ENCODE measurements around the gene SLC66A3. TPM values are rescaled to one million over a fixed set of nuclear protein-coding genes. Genes with fewer than 3 reads are reported as not detected.

Gene SLC66A3
- polyA plus RNA-seq (2013) = 21.0 TPM

- 3% methylated on average over 61 of the region's 71 CpGs for WGBS (ENCODE audit: insufficient coverage)
- CTCF ChIA-PET = interaction anchor here (1.1 to 3.6 kb wide), 4 partner anchors 11 to 291 kb away, joined by 3 to 13 read pairs (median 4); a partner anchor contains a TSS
- Histone ChIP-seq H3K36me3 (ENCODE audit: control insufficient read depth in 4 of 4, insufficient read depth in 4 of 4, low read length in 3 of 4) (peaks cover 0 to 3% (median 0%) of the 10 kb centered on the region in 4 experiments), H3K4me1 (ENCODE audit: control extremely low read depth in 1 of 4, control insufficient read depth in 4 of 4, insufficient read depth in 4 of 4, low read length in 3 of 4) (peaks cover 0 to 17% (median 12%) of the 10 kb centered on the region in 4 experiments), H3K9me3 (ENCODE audit: control extremely low read depth in 1 of 5, control insufficient read depth in 4 of 5, insufficient read depth in 2 of 5, low read depth in 1 of 5, low read length in 4 of 5) (no peaks in the 10 kb centered on the region), H3K4me3 (ENCODE audit: control insufficient read depth in 1 of 7, extremely low read depth in 1 of 7, insufficient read depth in 4 of 7, low read depth in 2 of 7, low read length in 6 of 7) (peak within 1 kb of the TSS; percentile 53 to 79 (median 74)), H3K27me3 (replicated peaks in 2 of 5; ENCODE audit: control insufficient read depth in 4 of 5, insufficient read depth in 5 of 5, low read length in 4 of 5) (no peaks in the 10 kb centered on the region), H3K27ac (ENCODE audit: insufficient read depth in 1 of 2, low read depth in 1 of 2, low read length in 2 of 2, poor library complexity in 1 of 2, severe bottlenecking in 2 of 2) (peak within 1 kb of the TSS in 1 of 2 experiments; percentile 61)
- DNase-seq = peak; percentile 84 to 93 (median 92)
- POLR2A ChIA-PET = no interaction called here
These were observed at the start of gene SLC66A3 for GRCh38 chr2:11155381-11156035. Gene SLC66A3 (plus strand): TSS chr2:11155467. CDS start chr2:11155547, 80 bp downstream.

- Histone ChIP-seq H3K4me3 (ENCODE audit: control insufficient read depth in 1 of 7, extremely low read depth in 1 of 7, insufficient read depth in 4 of 7, low read depth in 2 of 7, low read length in 6 of 7) (no peak overlapping the region), H3K27ac (ENCODE audit: insufficient read depth in 1 of 2, low read depth in 1 of 2, low read length in 2 of 2, poor library complexity in 1 of 2, severe bottlenecking in 2 of 2) (no peak overlapping the region), H3K36me3 (ENCODE audit: control insufficient read depth in 4 of 4, insufficient read depth in 4 of 4, low read length in 3 of 4) (no peaks in the 10 kb centered on the region), H3K9me3 (ENCODE audit: control extremely low read depth in 1 of 5, control insufficient read depth in 4 of 5, insufficient read depth in 2 of 5, low read depth in 1 of 5, low read length in 4 of 5) (peaks cover 0 to 9% (median 4%) of the 10 kb centered on the region in 5 experiments), H3K27me3 (replicated peaks in 2 of 5; ENCODE audit: control insufficient read depth in 4 of 5, insufficient read depth in 5 of 5, low read length in 4 of 5) (no peaks in the 10 kb centered on the region), H3K4me1 (ENCODE audit: control extremely low read depth in 1 of 4, control insufficient read depth in 4 of 4, insufficient read depth in 4 of 4, low read length in 3 of 4) (no peaks in the 10 kb centered on the region)
- no CpG with 5 or more reads among the region's 2 CpGs for WGBS (ENCODE audit: insufficient coverage)
- no peak for DNase-seq
- ChIA-PET CTCF (no interaction called here), POLR2A (no interaction called here)
These were observed 46.3 kb upstream of the SLC66A3 start for GRCh38 chr2:11109002-11109401.

GRCh38 chr2:11112870-11113428, 42.3 kb upstream of the SLC66A3 start:
- CTCF ChIA-PET = no interaction called here
- no peak for DNase-seq
- peaks cover 0 to 9% (median 4%) of the 10 kb centered on the region in 5 experiments for H3K9me3 ChIP-seq (ENCODE audit: control extremely low read depth in 1 of 5, control insufficient read depth in 4 of 5, insufficient read depth in 2 of 5, low read depth in 1 of 5, low read length in 4 of 5)
- no peaks in the 10 kb centered on the region for H3K4me1 ChIP-seq (ENCODE audit: control extremely low read depth in 1 of 4, control insufficient read depth in 4 of 4, insufficient read depth in 4 of 4, low read length in 3 of 4)
- no peak overlapping the region for H3K4me3 ChIP-seq (ENCODE audit: control insufficient read depth in 1 of 7, extremely low read depth in 1 of 7, insufficient read depth in 4 of 7, low read depth in 2 of 7, low read length in 6 of 7)
- H3K36me3 ChIP-seq (ENCODE audit: control insufficient read depth in 4 of 4, insufficient read depth in 4 of 4, low read length in 3 of 4) = no peaks in the 10 kb centered on the region
- POLR2A ChIA-PET = no interaction called here
- no peaks in the 10 kb centered on the region for H3K27me3 ChIP-seq (replicated peaks in 2 of 5; ENCODE audit: control insufficient read depth in 4 of 5, insufficient read depth in 5 of 5, low read length in 4 of 5)
- H3K27ac ChIP-seq (ENCODE audit: insufficient read depth in 1 of 2, low read depth in 1 of 2, low read length in 2 of 2, poor library complexity in 1 of 2, severe bottlenecking in 2 of 2) = no peak overlapping the region
- WGBS (ENCODE audit: insufficient coverage) = 100% methylated on average over 6 of the region's 9 CpGs

GRCh38 chr2:11117776-11118175, 37.5 kb upstream of the SLC66A3 start:
- no peaks in the 10 kb centered on the region for H3K36me3 ChIP-seq (ENCODE audit: control insufficient read depth in 4 of 4, insufficient read depth in 4 of 4, low read length in 3 of 4)
- H3K27ac ChIP-seq (ENCODE audit: insufficient read depth in 1 of 2, low read depth in 1 of 2, low read length in 2 of 2, poor library complexity in 1 of 2, severe bottlenecking in 2 of 2) = no peak overlapping the region
- H3K4me1 ChIP-seq (ENCODE audit: control extremely low read depth in 1 of 4, control insufficient read depth in 4 of 4, insufficient read depth in 4 of 4, low read length in 3 of 4) = no peaks in the 10 kb centered on the region
- no peaks in the 10 kb centered on the region for H3K27me3 ChIP-seq (replicated peaks in 2 of 5; ENCODE audit: control insufficient read depth in 4 of 5, insufficient read depth in 5 of 5, low read length in 4 of 5)
- CTCF ChIA-PET = no interaction called here
- DNase-seq = no peak
- 94% methylated on average over 3 of the region's 6 CpGs for WGBS (ENCODE audit: insufficient coverage)
- POLR2A ChIA-PET = interaction anchor here (0.6 kb wide), 1 partner anchor 130 kb away, joined by 7 read pairs; no protein-coding TSS in a partner anchor
- peaks cover 0 to 4% (median 2%) of the 10 kb centered on the region in 5 experiments for H3K9me3 ChIP-seq (ENCODE audit: control extremely low read depth in 1 of 5, control insufficient read depth in 4 of 5, insufficient read depth in 2 of 5, low read depth in 1 of 5, low read length in 4 of 5)
- no peak overlapping the region for H3K4me3 ChIP-seq (ENCODE audit: control insufficient read depth in 1 of 7, extremely low read depth in 1 of 7, insufficient read depth in 4 of 7, low read depth in 2 of 7, low read length in 6 of 7)

- no peaks in the 10 kb centered on the region for H3K36me3 ChIP-seq (ENCODE audit: control insufficient read depth in 4 of 4, insufficient read depth in 4 of 4, low read length in 3 of 4)
- no peaks in the 10 kb centered on the region for H3K4me1 ChIP-seq (ENCODE audit: control extremely low read depth in 1 of 4, control insufficient read depth in 4 of 4, insufficient read depth in 4 of 4, low read length in 3 of 4)
- H3K27ac ChIP-seq (ENCODE audit: insufficient read depth in 1 of 2, low read depth in 1 of 2, low read length in 2 of 2, poor library complexity in 1 of 2, severe bottlenecking in 2 of 2) = no peak overlapping the region
- DNase-seq = no peak
- WGBS (ENCODE audit: insufficient coverage) = 91% methylated on average over 3 of the region's 3 CpGs
- POLR2A ChIA-PET = no interaction called here
- no peaks in the 10 kb centered on the region for H3K27me3 ChIP-seq (replicated peaks in 2 of 5; ENCODE audit: control insufficient read depth in 4 of 5, insufficient read depth in 5 of 5, low read length in 4 of 5)
- CTCF ChIA-PET = interaction anchor here (1.0 kb wide), 1 partner anchor 11 kb away, joined by 4 read pairs; no protein-coding TSS in a partner anchor
- H3K9me3 ChIP-seq (ENCODE audit: control extremely low read depth in 1 of 5, control insufficient read depth in 4 of 5, insufficient read depth in 2 of 5, low read depth in 1 of 5, low read length in 4 of 5) = no peaks in the 10 kb centered on the region
- no peak overlapping the region for H3K4me3 ChIP-seq (ENCODE audit: control insufficient read depth in 1 of 7, extremely low read depth in 1 of 7, insufficient read depth in 4 of 7, low read depth in 2 of 7, low read length in 6 of 7)
These were observed 36.5 kb upstream of the SLC66A3 start for GRCh38 chr2:11118761-11119160.

GRCh38 chr2:11121099-11121822, 34.0 kb upstream of the SLC66A3 start:
- Histone ChIP-seq H3K4me1 (ENCODE audit: control extremely low read depth in 1 of 4, control insufficient read depth in 4 of 4, insufficient read depth in 4 of 4, low read length in 3 of 4) (no peaks in the 10 kb centered on the region), H3K36me3 (ENCODE audit: control insufficient read depth in 4 of 4, insufficient read depth in 4 of 4, low read length in 3 of 4) (no peaks in the 10 kb centered on the region), H3K27ac (ENCODE audit: insufficient read depth in 1 of 2, low read depth in 1 of 2, low read length in 2 of 2, poor library complexity in 1 of 2, severe bottlenecking in 2 of 2) (no peak overlapping the region), H3K27me3 (replicated peaks in 2 of 5; ENCODE audit: control insufficient read depth in 4 of 5, insufficient read depth in 5 of 5, low read length in 4 of 5) (no peaks in the 10 kb centered on the region), H3K9me3 (ENCODE audit: control extremely low read depth in 1 of 5, control insufficient read depth in 4 of 5, insufficient read depth in 2 of 5, low read depth in 1 of 5, low read length in 4 of 5) (no peaks in the 10 kb centered on the region), H3K4me3 (ENCODE audit: control insufficient read depth in 1 of 7, extremely low read depth in 1 of 7, insufficient read depth in 4 of 7, low read depth in 2 of 7, low read length in 6 of 7) (peak overlapping the region in 1 of 7 experiments; percentile 37)
- no peak for DNase-seq
- 81% methylated on average over 6 of the region's 8 CpGs for WGBS (ENCODE audit: insufficient coverage)
- ChIA-PET POLR2A (interaction anchor here (0.6 kb wide), 1 partner anchor 173 kb away, joined by 3 read pairs; no protein-coding TSS in a partner anchor), CTCF (interaction anchor here (1.1 to 1.5 kb wide), 4 partner anchors 8 to 210 kb away, joined by 3 to 7 read pairs (median 4); partner anchors contain the start of gene KCNF1)

- H3K4me3 ChIP-seq (ENCODE audit: control insufficient read depth in 1 of 7, extremely low read depth in 1 of 7, insufficient read depth in 4 of 7, low read depth in 2 of 7, low read length in 6 of 7) = peak overlapping the region in 2 of 7 experiments; percentile 20 to 37
- no peak overlapping the region for H3K27ac ChIP-seq (ENCODE audit: insufficient read depth in 1 of 2, low read depth in 1 of 2, low read length in 2 of 2, poor library complexity in 1 of 2, severe bottlenecking in 2 of 2)
- H3K27me3 ChIP-seq (replicated peaks in 2 of 5; ENCODE audit: control insufficient read depth in 4 of 5, insufficient read depth in 5 of 5, low read length in 4 of 5) = no peaks in the 10 kb centered on the region
- no peaks in the 10 kb centered on the region for H3K9me3 ChIP-seq (ENCODE audit: control extremely low read depth in 1 of 5, control insufficient read depth in 4 of 5, insufficient read depth in 2 of 5, low read depth in 1 of 5, low read length in 4 of 5)
- no peaks in the 10 kb centered on the region for H3K36me3 ChIP-seq (ENCODE audit: control insufficient read depth in 4 of 4, insufficient read depth in 4 of 4, low read length in 3 of 4)
- POLR2A ChIA-PET = no interaction called here
- CTCF ChIA-PET = interaction anchor here (1.1 kb wide), 1 partner anchor 210 kb away, joined by 3 read pairs; the partner anchor contains the start of gene KCNF1
- no CpG with 5 or more reads among the region's 7 CpGs for WGBS (ENCODE audit: insufficient coverage)
- no peak for DNase-seq
- H3K4me1 ChIP-seq (ENCODE audit: control extremely low read depth in 1 of 4, control insufficient read depth in 4 of 4, insufficient read depth in 4 of 4, low read length in 3 of 4) = no peaks in the 10 kb centered on the region
These were observed 33.5 kb upstream of the SLC66A3 start for GRCh38 chr2:11121823-11122155.
